Loucy (cell line): ENCODE measurements around the gene HMGXB4.

Source experiments
- CTCF ChIP-seq: fragments of 200-600 bp; sonication (generic); conservative IDR thresholded peaks from 2 replicates; pipeline ENCODE4 v1.5.1; 2014; ENCODE audit warnings: mild to moderate bottlenecking, antibody characterized with exemption, low read length
- EZH2phosphoT487 ChIP-seq: fragments of 200-600 bp; IDR thresholded peaks from 2 replicates; pipeline ENCODE4 v1.6.1; 2018; ENCODE audit warnings: antibody characterized with exemption, mild to moderate bottlenecking, moderate library complexity, borderline replicate concordance

DNA sequence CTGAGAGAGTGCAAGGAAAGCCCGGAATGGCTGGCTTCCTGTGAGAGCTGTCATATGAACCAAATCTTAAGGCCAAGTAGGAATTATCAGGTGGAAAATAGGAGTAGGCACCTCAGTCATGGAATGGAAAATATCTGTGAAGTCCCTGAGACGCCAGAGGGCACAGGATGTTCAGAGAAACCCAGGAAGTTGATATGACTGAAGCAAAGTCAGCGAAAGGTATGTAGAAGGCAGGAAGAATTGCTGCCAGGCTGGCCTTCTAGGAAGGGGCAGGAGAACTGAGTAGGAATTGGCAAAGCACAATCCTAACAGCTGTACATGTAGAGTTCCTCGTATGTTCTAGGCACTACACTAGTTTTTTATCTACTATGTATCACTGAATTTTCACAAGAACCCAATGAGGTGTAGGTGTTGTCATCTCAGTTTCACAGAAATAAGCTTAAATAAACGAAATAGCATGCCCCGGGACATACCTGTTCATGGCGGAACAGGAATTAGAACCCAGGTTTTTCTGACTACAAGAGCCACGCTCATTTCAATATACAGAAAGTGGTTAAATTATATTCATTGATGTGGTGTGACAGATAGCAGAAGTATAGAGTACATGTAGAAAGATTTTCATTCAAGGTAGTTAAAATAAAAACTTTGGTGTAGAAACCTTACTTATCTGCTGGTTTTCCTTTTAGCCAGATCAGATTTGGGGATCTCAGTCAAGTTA, 17.0 kb downstream of the HMGXB4 start:
- TF ChIP-seq CTCF (no peak), EZH2phosphoT487 (no peak)
